K562 (cell line): Measurements from ENCODE around the gene DNAH10. TPM values are rescaled to one million over a fixed set of nuclear protein-coding genes. Genes with fewer than 3 reads are reported as not detected.

Experiments used
- ATAC-seq: fragments of 200-7000 bp; cut with Tn5 transposase; 3 replicates; pipeline ENCODE4 v1.9.1; 2020; ENCODE audit warnings: moderate library complexity
- BruUV-seq: library from RNA; stranded (reverse); fragments of 400-500 nt; replicated peaks from 2 replicates; lab custom pipeline; 2021; lab: Mats Ljungman, UMichigan
- CTCF ChIA-PET: fragments of 300-600 bp; formaldehyde crosslinking; extraction: SDS; loops from one replicate; lab custom pipeline; 2021; ENCODE audit warnings: low intra/inter-chr PET ratio; lab: Yijun Ruan, JAX
- POLR2A ChIA-PET: fragments of 300-600, 350-650 bp; sonication (Branson Sonifier 250); formaldehyde crosslinking; extraction: SDS; loops from one replicate; lab custom pipeline; 2021; ENCODE audit warnings: antibody characterized with exemption, inconsistent platforms; lab: Yijun Ruan, JAX
- DNase-seq, 4 experiments: peaks; one replicate each; pipeline versions ENCODE4 v3.0.0 to v3.0.0-alpha.2; 2011 to 2018; ENCODE audit warnings: low spot score in 3 of 4, mixed read lengths in 3 of 4; ENCODE audit errors: extremely low read depth in 1 of 4
- FAIRE-seq: peaks from 2 replicates; lab custom pipeline; 2011; peaks lifted over from hg19 to GRCh38; lab: Jason Lieb, UNC
- H2AFZ ChIP-seq: 2 replicates; pipeline ENCODE4 v1.6.0; 2011; ENCODE audit warnings: low read depth, low read length, control low read depth, inconsistent platforms
- H3K27ac ChIP-seq: fragments of 200-600 bp; 3 replicates; pipeline ENCODE4 v1.8.0; 2011; ENCODE audit warnings: low read depth, mild to moderate bottlenecking, control low read depth, inconsistent platforms, low read length, moderate library complexity, mixed read lengths; ENCODE audit errors: extremely low read depth
- H3K27me3 ChIP-seq, 2 experiments: fragments of 300-600 bp in 1 of 2; 2 replicates in 1 of 2; 3 replicates in 1 of 2; pipeline versions ENCODE4 v1.6.0 to v1.8.0; 2011; ENCODE audit warnings: inconsistent platforms in 2 of 2, low read length in 2 of 2, mild to moderate bottlenecking in 1 of 2, mixed read lengths in 1 of 2, moderate library complexity in 1 of 2; ENCODE audit not compliant: control insufficient read depth in 2 of 2, insufficient read depth in 2 of 2
- H3K36me3 ChIP-seq: fragments of 300-600 bp; 3 replicates; pipeline ENCODE4 v1.8.0; 2011; ENCODE audit warnings: mild to moderate bottlenecking, low read length, inconsistent platforms; ENCODE audit not compliant: control insufficient read depth, insufficient read depth
- H3K4me1 ChIP-seq, 2 experiments: fragments of 200-600 bp in 1 of 2; replicated peaks in 1 of 2; 2 replicates in 1 of 2; 3 replicates in 1 of 2; pipeline versions ENCODE4 v1.5.1 to v1.8.0; 2011; ENCODE audit warnings: inconsistent platforms in 2 of 2, low read length in 2 of 2, mild to moderate bottlenecking in 1 of 2, mixed read lengths in 1 of 2, moderate library complexity in 1 of 2; ENCODE audit not compliant: control insufficient read depth in 2 of 2, insufficient read depth in 2 of 2
- H3K4me2 ChIP-seq: 2 replicates; pipeline ENCODE4 v1.6.1; 2011; ENCODE audit warnings: low read length, control low read depth, inconsistent platforms, mixed read lengths; ENCODE audit not compliant: insufficient read depth
- H3K4me3 ChIP-seq: fragments of 200-600 bp; sonication (generic), shearing (Covaris generic); 2 replicates; pipeline ENCODE4 v1.5.1; 2016; ENCODE audit warnings: control low read depth, inconsistent platforms
- H3K79me2 ChIP-seq: fragments of 200-600 bp; 3 replicates; pipeline ENCODE4 v1.8.0; 2011; ENCODE audit warnings: low read length, inconsistent platforms; ENCODE audit not compliant: control insufficient read depth, insufficient read depth
- H3K9ac ChIP-seq, 2 experiments: 2 replicates each; pipeline versions ENCODE4 v1.6.0 to v1.6.1; 2011; ENCODE audit warnings: low read depth in 2 of 2, low read length in 2 of 2, control low read depth in 1 of 2, inconsistent platforms in 1 of 2, mild to moderate bottlenecking in 1 of 2, mixed read lengths in 1 of 2; ENCODE audit not compliant: insufficient read depth in 1 of 2
- H3K9me1 ChIP-seq: one replicate; pipeline ENCODE4 v1.6.0; 2011; ENCODE audit warnings: inconsistent platforms, mild to moderate bottlenecking, low read length, moderate library complexity; ENCODE audit not compliant: control insufficient read depth, insufficient read depth
- H3K9me3 ChIP-seq: replicated peaks from 2 replicates; pipeline ENCODE4 v1.5.1; 2011; ENCODE audit warnings: low read depth, low read length, inconsistent platforms; ENCODE audit not compliant: control insufficient read depth, insufficient read depth
- H4K20me1 ChIP-seq: replicated peaks from 2 replicates; pipeline ENCODE4 v1.6.1; 2011; ENCODE audit warnings: low read length, inconsistent platforms, mixed read lengths; ENCODE audit not compliant: control insufficient read depth, insufficient read depth
- CCAR2 ChIP-seq: fragments of 200-400 bp; formaldehyde crosslinking; IDR thresholded peaks from 2 replicates; pipeline ENCODE4 v1.6.1; 2017; ENCODE audit warnings: mild to moderate bottlenecking, low read depth, low read length
- CTCF ChIP-seq, 3 experiments: IDR thresholded peaks in 2 of 3; conservative IDR thresholded peaks in 1 of 3; 2 replicates each; pipeline ENCODE4 v1.5.1; 2011 to 2012; ENCODE audit warnings: low read length in 3 of 3, mild to moderate bottlenecking in 3 of 3, control low read depth in 2 of 3, improper control_type of control experiment in 1 of 3, inconsistent platforms in 1 of 3, low read depth in 1 of 3, mixed read lengths in 1 of 3, moderate library complexity in 1 of 3; ENCODE audit not compliant: insufficient read depth in 2 of 3
- MEIS2 ChIP-seq: fragments of 450-650 bp; IDR thresholded peaks from 2 replicates; pipeline ENCODE4 v1.6.1; 2014; ENCODE audit warnings: mild to moderate bottlenecking; ENCODE audit not compliant: partially characterized antibody
- NFATC3 ChIP-seq: fragments of 450-650 bp; IDR thresholded peaks from 2 replicates; pipeline ENCODE4 v1.6.1; 2017; ENCODE audit warnings: mild to moderate bottlenecking
- PBX2 ChIP-seq, 2 experiments: IDR thresholded peaks in 1 of 2; conservative IDR thresholded peaks in 1 of 2; 2 replicates each; pipeline ENCODE4 v1.6.1; 2016; ENCODE audit warnings: low read depth in 2 of 2, mild to moderate bottlenecking in 1 of 2, missing compliant biosample characterization in 1 of 2, missing genetic modification characterization in 1 of 2, moderate library complexity in 1 of 2
- POLR2AphosphoS5 ChIP-seq: IDR thresholded peaks from 2 replicates; pipeline ENCODE4 v1.6.1; 2011; ENCODE audit warnings: mild to moderate bottlenecking, low read depth, low read length, moderate library complexity; ENCODE audit not compliant: control insufficient read depth, insufficient read depth
- TAL1 ChIP-seq: fragments of 450-650 bp; IDR thresholded peaks from 2 replicates; pipeline ENCODE4 v1.6.1; 2016; ENCODE audit warnings: mild to moderate bottlenecking
- TCF3 ChIP-seq: sonication (generic); formaldehyde crosslinking; IDR thresholded peaks from 2 replicates; pipeline ENCODE4 v1.4.0; 2020; ENCODE audit warnings: mild to moderate bottlenecking, missing genetic modification reagents
- WGBS: fragments of 100-300 bp; shearing (Covaris generic); methylation state at CpG from one replicate; pipeline ENCODE4 v1.1.6; 2016; ENCODE audit warnings: low coverage, mixed read lengths; ENCODE audit not compliant: insufficient coverage; ENCODE audit errors: missing lambda C conversion rate; 5-methylcytosine and 5-hydroxymethylcytosine counted together
- in situ Hi-C: fragments of 300-500 bp; cut with MboI; formaldehyde crosslinking; loops from 4 replicates; pipeline ENCODE4 v1.15.0; 2018; ENCODE audit warnings: inconsistent platforms, mixed read lengths
- intact Hi-C: fragments of 100-400 bp; cut with micrococcal nuclease; formaldehyde crosslinking; loops from 2 replicates; pipeline ENCODE4 v1.14.2; 2022
- polyA plus RNA-seq, 8 experiments: library from polyadenylated mRNA; depleted of rRNA in 4 of 8; stranded (reverse) in 5 of 8; unstranded in 3 of 8; fragments of >200 nt; fragmentation: Nextera tagmentation in 2 of 8; fragmentation: Illumina TruSeq in 1 of 8; extraction: Ambion mirVana in 2 of 8; extraction: Trizol in 1 of 8; gene quantifications; 2 replicates each; pipeline versions ENCODE4 v1.2.1 to v1.2.3, GENCODE V29; 2011 to 2014; ENCODE audit warnings: inconsistent platforms in 1 of 8, missing spikeins in 1 of 8
- total RNA-seq, 7 experiments: library from RNA; depleted of rRNA in 6 of 7; stranded (reverse); fragments of >200 nt in 6 of 7; fragmentation: Illumina TruSeq in 2 of 7; extraction: Trizol in 2 of 7; gene quantifications; 2 replicates each; pipeline versions ENCODE4 v1.2.1 to v1.2.3, GENCODE V29; 2011 to 2021; ENCODE audit warnings: low replicate concordance in 1 of 7

DNAH10 gene
- total and polyA plus RNA-seq, 9 of the 15 experiments (the other 6 are each of a cell fraction or from before 2014, with no cell fraction given): 0.01 to 0.06 (median 0.04) TPM; not detected in 1

- Histone ChIP-seq H3K36me3 (no peaks in the 10 kb centered on the region), H3K27me3 (peaks cover 28 to 56% of the 10 kb centered on the region in 2 experiments; a peak in 4 of 5 replicates), H3K4me2 (no peak overlapping the region), H2AFZ (no peak overlapping the region), H3K9me1 (no peaks in the 10 kb centered on the region), H3K79me2 (no peaks in the 10 kb centered on the region), H3K9ac (no peak overlapping the region), H3K27ac (no peak overlapping the region), H4K20me1 (no peaks in the 10 kb centered on the region), H3K9me3 (no peaks in the 10 kb centered on the region), H3K4me3 (no peak overlapping the region), H3K4me1 (no peaks in the 10 kb centered on the region; a peak in 2 of 5 replicates)
- ATAC-seq (peak; percentile 82), FAIRE-seq (peak; percentile 40), DNase-seq (peak in 2 of 4 experiments; percentile 19 to 29)
- ChIA-PET CTCF (interaction anchor here (0.7 kb wide), 1 partner anchor 124 kb away, joined by 3 read pairs; no protein-coding TSS in a partner anchor), POLR2A (interaction anchor here (0.9 kb wide), 1 partner anchor 9 kb away, joined by 4 read pairs; no protein-coding TSS in a partner anchor)
- 10% methylated on average over 13 of the region's 13 CpGs for WGBS
- in situ Hi-C loops: no loop called here
- intact Hi-C loops: no loop called here
- TF ChIP-seq CTCF (IDR thresholded peaks at IDR 0.05 in 2 of 3, conservative IDR thresholded peaks at IDR 0.05 in 1 of 3; ENCODE audit: insufficient read depth in 2 of 3, low read depth in 1 of 3, low read length in 3 of 3): peak; percentile 24 to 42 (median 27); a peak in 3 of 6 replicates
- TF ChIP-seq NFATC3: no peak
- BruUV-seq: no TSS peak
Measured at GRCh38 chr12:123859035-123859434, 96.9 kb downstream of the DNAH10 start.

- Histone ChIP-seq H3K4me1 (no peaks in the 10 kb centered on the region; a peak in 1 of 5 replicates), H3K27ac (no peak overlapping the region), H3K9me1 (no peaks in the 10 kb centered on the region), H2AFZ (no peak overlapping the region), H3K9ac (no peak overlapping the region), H3K27me3 (peaks cover 28 to 50% of the 10 kb centered on the region in 2 experiments; a peak in 4 of 5 replicates), H3K4me2 (no peak overlapping the region), H3K79me2 (no peaks in the 10 kb centered on the region), H4K20me1 (no peaks in the 10 kb centered on the region), H3K4me3 (no peak overlapping the region), H3K9me3 (no peaks in the 10 kb centered on the region), H3K36me3 (no peaks in the 10 kb centered on the region)
- ATAC-seq: peak; percentile 76
- intact Hi-C loops (no loop called here), in situ Hi-C loops (no loop called here)
- WGBS: 3% methylated on average over 3 of the region's 3 CpGs
- no TSS peak for BruUV-seq
- FAIRE-seq: peak; percentile 48
- DNase-seq: no peak
- CTCF ChIA-PET: no interaction called here
- POLR2A ChIA-PET: interaction anchor here (0.7 kb wide), 1 partner anchor 12 kb away, joined by 3 read pairs; no protein-coding TSS in a partner anchor
- TF ChIP-seq POLR2AphosphoS5: peak; percentile 31; the same call in 1 of the 2 replicates
- TF ChIP-seq PBX2 (CRISPR knock-in tag; IDR thresholded peaks at IDR 0.05; ENCODE audit: low read depth): no peak
- TF ChIP-seq PBX2 (tag; conservative IDR thresholded peaks at IDR 0.05; ENCODE audit: low read depth): peak; percentile 91
- TF ChIP-seq TAL1: peak; percentile 69
- TF ChIP-seq MEIS2: peak; percentile 85
- TF ChIP-seq TCF3 (CRISPR knock-in tag): peak; percentile 67
- no peak for TF ChIP-seq CCAR2
Measured at GRCh38 chr12:123860377-123860776, 98.3 kb downstream of the DNAH10 start.
